IPS-18c (cell line): Measurements from ENCODE around the gene CTAG1A.
"Not testable (repeated sequence)": the region's sequence is repeated elsewhere in the genome, so short reads cannot be mapped to it uniquely, and the experiment has no call there.

Experiments
- H3K4me3 ChIP-seq: 2 replicates; pipeline ENCODE4 v1.7.0; 2013; ENCODE audit warnings: low read depth, mild to moderate bottlenecking, low read length, moderate library complexity; ENCODE audit not compliant: insufficient read depth
- H3K9me3 ChIP-seq: one replicate; pipeline ENCODE4 v1.6.1; 2013; ENCODE audit warnings: mild to moderate bottlenecking, low read length, moderate library complexity; ENCODE audit not compliant: control insufficient read depth, insufficient read depth

The CTAG1A gene

GRCh38 chrX:154602766-154603437 is 18.0 kb downstream of the CTAG1A start:
- H3K9me3 ChIP-seq: peaks cover 11% of the 10 kb centered on the region

DNA sequence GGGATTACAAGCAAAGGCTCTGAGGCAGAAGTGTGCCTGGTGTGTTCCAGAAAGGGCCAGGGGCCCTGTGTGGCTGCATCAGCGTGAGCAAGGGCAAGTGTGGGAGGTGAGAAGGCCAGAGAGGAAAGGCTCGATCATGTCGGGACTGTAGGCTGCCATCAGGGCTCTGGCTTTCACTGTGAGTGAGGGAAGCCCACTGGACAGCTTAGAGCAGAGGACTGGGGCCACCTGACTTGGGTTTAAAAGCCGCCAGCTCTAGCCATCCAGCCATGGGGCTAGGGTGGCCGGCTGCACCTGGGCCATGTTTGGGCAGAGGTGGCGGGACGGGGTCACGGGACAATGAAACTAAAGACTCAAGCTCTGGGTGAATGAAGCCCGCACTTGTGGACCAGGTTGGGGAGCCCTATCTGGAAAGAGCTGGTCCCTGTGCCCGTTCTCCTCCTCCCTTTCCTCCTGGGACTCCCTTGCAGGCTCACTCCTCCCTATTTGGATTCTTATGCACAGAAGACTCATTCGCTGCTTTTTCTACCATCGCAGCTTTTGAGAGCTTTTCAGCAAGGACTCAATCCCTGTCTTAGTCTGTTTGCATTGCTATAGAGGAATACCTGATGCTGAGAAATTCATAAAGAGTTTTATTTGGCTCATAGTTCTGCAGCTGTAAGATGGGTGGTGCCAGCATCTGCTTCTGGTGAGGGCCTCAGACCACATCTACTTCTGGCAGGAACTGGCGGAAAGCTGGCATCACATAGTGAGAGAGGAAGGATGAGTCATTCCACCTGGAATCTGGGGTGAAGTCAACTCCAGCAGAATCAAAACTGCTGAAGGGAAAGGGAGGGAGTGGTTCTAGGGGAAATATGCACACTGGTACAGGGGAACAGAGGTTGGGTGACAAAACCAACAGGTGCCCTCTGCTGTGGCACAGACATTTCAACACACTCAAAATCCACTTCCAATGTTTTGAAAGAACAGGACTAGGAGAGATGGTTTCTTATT is 18.8 kb downstream of the CTAG1A start:
- H3K9me3 ChIP-seq: peaks cover 7% of the 10 kb centered on the region

More at GRCh38 chrX:154602766-154603437, 18.0 kb downstream of the CTAG1A start:
- no peak overlapping the region; the same call in 1 of the 2 replicates for H3K4me3 ChIP-seq

GRCh38 chrX:154605566-154605965 is 20.6 kb downstream of the CTAG1A start:
- peaks cover 7% of the 10 kb centered on the region for H3K9me3 ChIP-seq
- H3K4me3 ChIP-seq: no peak overlapping the region

More for the DNA sequence above, 18.8 kb downstream of the CTAG1A start:
- H3K4me3 ChIP-seq: no peak overlapping the region; the same call in 1 of the 2 replicates

DNA sequence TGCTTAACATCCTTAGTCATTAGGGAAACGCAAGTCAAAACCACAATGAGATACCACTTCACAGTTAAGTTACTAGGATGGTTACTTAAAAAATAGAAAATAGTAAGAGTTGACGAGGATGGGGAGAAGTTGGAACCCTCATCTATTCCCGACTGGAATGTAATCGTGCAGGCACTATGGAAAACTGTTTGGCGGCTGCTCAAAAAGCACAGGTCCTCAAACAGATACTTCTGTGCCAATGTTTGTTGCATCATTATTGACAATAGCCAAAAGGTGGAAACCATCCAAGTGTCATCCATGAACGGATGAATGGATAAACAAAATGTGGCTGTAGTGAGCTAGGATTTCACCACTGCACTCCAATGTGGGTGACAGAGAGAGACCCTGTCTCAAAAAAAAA is 22.4 kb downstream of the CTAG1A start:
- no peak overlapping the region for H3K4me3 ChIP-seq
- H3K9me3 ChIP-seq: peaks cover 6% of the 10 kb centered on the region

DNA sequence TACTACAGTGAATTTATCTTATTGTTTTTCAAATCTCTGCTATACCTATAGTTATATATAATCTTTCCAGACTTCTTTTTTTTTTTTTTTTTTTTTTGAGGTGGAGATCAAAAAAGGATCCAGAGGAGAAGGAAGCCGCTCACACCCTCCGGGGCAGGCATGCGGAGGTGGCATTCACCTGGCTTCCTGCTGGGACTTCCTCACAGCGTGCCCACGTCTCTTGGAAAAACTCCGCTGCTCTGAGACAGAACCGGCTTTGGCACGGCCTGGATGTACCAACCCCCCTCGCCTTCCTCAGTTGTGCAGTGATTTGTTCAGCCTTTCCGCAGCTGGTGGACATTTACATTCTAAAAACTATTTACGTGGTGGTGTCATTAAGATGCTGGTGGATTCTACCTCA is 23.0 kb downstream of the CTAG1A start:
- not testable (repeated sequence) for H3K9me3 ChIP-seq, H3K4me3 ChIP-seq

GRCh38 chrX:154608823-154609222 is 23.9 kb downstream of the CTAG1A start:
- H3K4me3 ChIP-seq, H3K9me3 ChIP-seq: not testable (repeated sequence)

DNA sequence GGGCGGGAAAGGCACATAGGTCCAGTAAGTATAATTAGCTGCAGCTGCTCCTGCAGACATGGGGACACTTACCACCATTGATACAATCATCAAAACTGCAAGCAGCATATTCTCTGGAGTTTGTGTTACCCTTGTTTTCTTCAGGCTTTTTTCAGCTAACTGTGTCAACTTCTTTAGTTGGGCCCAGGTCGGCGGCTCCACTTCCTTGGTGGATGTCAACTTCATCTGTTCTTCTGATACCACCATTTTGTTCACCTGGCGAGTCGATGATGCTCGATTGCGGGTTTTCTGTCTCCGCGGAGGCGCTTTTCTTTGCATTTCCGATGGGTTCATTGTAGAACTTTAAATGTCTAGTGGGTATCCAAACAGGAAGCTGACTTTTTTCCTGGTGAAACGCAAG is 26.2 kb downstream of the CTAG1A start:
- H3K4me3 ChIP-seq, H3K9me3 ChIP-seq: not testable (repeated sequence)

DNA sequence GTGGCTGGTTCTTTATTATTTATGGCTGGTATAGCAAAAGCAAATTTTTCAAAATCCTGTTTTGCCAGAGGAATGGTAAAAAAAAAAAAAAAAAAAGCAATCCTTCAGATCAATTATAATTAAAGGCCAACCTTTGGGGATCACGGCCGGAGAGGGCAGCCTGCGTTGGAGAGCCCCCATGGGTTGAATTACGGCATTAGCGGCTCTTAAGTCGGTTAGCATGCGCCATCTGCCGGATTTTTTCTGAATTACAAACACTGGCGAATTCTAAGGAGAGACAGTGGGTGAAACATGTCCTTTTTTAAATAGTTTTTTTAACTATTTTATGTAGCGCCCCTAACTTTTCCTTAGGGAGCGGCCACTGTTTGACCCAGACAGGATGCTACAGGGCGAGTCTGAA is 28.7 kb downstream of the CTAG1A start:
- not testable (repeated sequence) for H3K9me3 ChIP-seq, H3K4me3 ChIP-seq

DNA sequence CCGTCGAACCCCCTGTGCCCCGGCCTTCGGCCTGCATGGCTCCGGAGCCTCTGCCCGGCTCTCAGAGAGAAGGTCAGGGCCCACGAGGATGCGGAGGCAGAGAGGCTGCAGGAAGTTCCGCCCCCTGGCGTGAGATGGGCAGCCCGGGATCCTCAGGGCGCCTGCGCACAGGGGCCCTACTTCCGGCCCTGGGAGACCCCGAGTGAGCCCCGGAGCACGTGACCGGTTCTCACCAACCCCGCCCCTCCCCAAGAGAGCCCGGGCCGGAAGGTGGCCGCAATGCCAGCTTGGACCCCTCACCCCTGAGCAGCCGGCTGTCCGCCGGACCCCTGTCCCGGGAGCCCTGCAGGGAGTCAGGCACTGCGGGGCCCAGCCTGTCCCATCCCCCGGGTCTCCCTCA is 34.2 kb downstream of the CTAG1A start, which contains the start of gene CTAG1B:
Gene CTAG1B, minus strand, starts transcription at position 101 of the 400 bp plus-strand sequence. Its CDS starts 64 bp downstream, at position 37.
- not testable (repeated sequence) for H3K9me3 ChIP-seq, H3K4me3 ChIP-seq

GRCh38 chrX:154620767-154621414 is 36.0 kb downstream of the CTAG1A start:
- not testable (repeated sequence) for H3K9me3 ChIP-seq

GRCh38 chrX:154628960-154629359 is 44.0 kb downstream of the CTAG1A start:
- H3K9me3 ChIP-seq, H3K4me3 ChIP-seq: not testable (repeated sequence)

More at GRCh38 chrX:154620767-154621414, 36.0 kb downstream of the CTAG1A start:
- not testable (repeated sequence) for H3K4me3 ChIP-seq

DNA sequence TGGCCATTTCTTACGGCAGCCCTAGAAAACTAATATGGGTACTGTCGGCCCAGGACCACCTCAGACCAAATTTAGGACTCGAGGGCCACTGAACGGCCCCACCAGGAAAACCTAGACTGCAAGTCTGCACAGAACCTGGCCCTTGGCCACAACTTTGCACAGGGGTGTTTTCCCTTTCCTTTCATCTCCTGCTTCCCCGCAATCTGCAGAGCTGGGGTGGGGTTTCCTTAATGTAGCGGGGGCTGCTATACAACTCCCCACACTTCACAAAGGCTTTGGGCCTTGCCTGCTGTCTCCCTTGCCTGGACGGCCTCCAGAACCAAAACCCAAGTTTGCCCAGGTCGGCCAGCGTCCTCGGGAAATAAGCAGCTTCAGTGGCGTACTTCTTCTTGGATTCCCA is 46.0 kb downstream of the CTAG1A start:
- H3K4me3 ChIP-seq: not testable (repeated sequence)

GRCh38 chrX:154633661-154634060 is 48.7 kb downstream of the CTAG1A start:
- not testable (repeated sequence) for H3K4me3 ChIP-seq, H3K9me3 ChIP-seq

More for the DNA sequence above, 46.0 kb downstream of the CTAG1A start:
- not testable (repeated sequence) for H3K9me3 ChIP-seq
